Kidney epithelial cell (primary cell): ENCODE data around the gene VGLL4. TPM values are rescaled to one million over a fixed set of nuclear protein-coding genes. Genes with fewer than 3 reads are reported as not detected.

Source experiments
- DNase-seq: peaks from one replicate; pipeline ENCODE4 v3.0.0-alpha.2; 2010; ENCODE audit warnings: low read depth
- H3K27me3 ChIP-seq: 2 replicates; pipeline ENCODE4 v1.6.0; 2011; ENCODE audit warnings: low read length; ENCODE audit not compliant: control insufficient read depth, insufficient read depth
- H3K36me3 ChIP-seq: 2 replicates; pipeline ENCODE4 v1.5.1; 2011; ENCODE audit warnings: low read length; ENCODE audit not compliant: control insufficient read depth, insufficient read depth
- H3K4me3 ChIP-seq: 2 replicates; pipeline ENCODE4 v1.5.1; 2011; ENCODE audit warnings: low read depth, mild to moderate bottlenecking, control low read depth, low read length
- total RNA-seq: library from RNA; depleted of rRNA; stranded (reverse); fragments of >200 nt; gene quantifications from 2 replicates; pipeline ENCODE4 v1.2.3, GENCODE V29; 2015
- TF ChIP-seq, protein P1 (sequence below): IDR thresholded peaks from 2 replicates; pipeline ENCODE4 v1.5.1; 2011; ENCODE audit warnings: mild to moderate bottlenecking, moderate library complexity, low read length, control low read depth, inconsistent platforms; ENCODE audit not compliant: insufficient read depth, poor library complexity, severe bottlenecking

Gene VGLL4
- total RNA-seq, 1 donor from 2014 or later, result 96.3 TPM

DNA sequence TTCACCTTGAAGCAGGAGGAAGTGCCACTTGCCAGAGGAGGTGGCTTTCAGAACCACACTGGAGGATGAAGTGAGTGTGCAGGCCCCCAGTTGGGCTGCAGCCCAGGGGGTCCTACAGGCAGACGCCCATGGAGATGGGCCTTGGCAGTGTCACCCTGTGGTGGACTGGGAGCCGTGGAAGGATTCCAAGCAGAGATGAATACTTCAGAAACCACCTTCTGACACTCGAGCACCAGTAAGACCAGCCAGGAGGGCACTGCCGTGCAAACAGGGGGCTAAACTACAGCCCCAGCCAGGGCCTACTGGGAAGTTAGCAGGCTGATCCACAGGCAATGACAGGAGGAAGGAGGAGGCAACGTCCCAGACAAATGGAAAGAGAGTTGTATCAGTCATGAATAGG lies 55.4 kb downstream of the VGLL4 start:
- Histone ChIP-seq H3K4me3 (no peak overlapping the region), H3K27me3 (no peaks in the 10 kb centered on the region)
- TF ChIP-seq, protein P1, sequence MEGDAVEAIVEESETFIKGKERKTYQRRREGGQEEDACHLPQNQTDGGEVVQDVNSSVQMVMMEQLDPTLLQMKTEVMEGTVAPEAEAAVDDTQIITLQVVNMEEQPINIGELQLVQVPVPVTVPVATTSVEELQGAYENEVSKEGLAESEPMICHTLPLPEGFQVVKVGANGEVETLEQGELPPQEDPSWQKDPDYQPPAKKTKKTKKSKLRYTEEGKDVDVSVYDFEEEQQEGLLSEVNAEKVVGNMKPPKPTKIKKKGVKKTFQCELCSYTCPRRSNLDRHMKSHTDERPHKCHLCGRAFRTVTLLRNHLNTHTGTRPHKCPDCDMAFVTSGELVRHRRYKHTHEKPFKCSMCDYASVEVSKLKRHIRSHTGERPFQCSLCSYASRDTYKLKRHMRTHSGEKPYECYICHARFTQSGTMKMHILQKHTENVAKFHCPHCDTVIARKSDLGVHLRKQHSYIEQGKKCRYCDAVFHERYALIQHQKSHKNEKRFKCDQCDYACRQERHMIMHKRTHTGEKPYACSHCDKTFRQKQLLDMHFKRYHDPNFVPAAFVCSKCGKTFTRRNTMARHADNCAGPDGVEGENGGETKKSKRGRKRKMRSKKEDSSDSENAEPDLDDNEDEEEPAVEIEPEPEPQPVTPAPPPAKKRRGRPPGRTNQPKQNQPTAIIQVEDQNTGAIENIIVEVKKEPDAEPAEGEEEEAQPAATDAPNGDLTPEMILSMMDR, result no peak

DNA sequence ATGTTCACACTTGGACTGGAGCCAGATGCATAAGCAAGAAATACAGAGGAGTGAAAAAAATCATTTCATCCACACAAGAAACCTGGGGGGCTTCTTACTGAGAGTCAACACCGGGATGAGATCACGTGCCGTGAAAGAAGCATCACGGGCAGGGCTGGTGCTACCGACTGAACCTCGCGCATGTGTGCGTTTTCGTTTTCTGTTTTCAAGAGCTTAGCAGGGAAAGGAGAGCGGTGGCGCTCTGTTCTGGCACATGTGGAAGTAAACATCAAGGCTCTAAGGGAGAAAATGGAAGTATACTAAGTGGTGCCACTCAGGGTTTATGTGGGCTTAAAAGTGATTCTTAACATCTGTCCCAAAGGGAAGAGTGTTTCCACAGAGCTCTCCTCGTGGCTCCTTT lies 55.9 kb downstream of the VGLL4 start:
- DNase-seq, result no peak
- Histone ChIP-seq H3K4me3 (no peak overlapping the region), H3K27me3 (no peaks in the 10 kb centered on the region), H3K36me3 (no peaks in the 10 kb centered on the region)
- TF ChIP-seq, protein P1, result no peak

More for the DNA sequence above, 55.4 kb downstream of the VGLL4 start:
- H3K36me3 ChIP-seq, result no peaks in the 10 kb centered on the region
- DNase-seq, result no peak

DNA sequence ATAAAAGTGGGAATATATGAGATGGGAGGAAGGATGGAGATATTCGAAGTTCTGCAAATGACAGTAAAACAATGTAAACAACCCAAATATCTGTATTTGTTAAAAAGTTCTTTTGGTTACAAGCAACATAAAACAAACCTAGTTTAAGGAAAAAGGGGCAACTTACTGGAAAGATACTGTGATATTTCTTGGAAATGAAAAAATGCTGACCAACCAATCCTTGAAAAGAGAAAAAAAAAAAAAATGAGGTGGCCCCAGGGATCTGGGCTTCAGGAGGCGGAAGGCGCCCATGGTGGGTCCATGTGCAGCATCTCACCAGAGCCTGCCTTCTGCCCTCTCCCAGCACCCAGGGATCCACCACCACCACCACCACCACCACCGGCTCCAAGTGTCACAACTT lies 59.1 kb downstream of the VGLL4 start:
- TF ChIP-seq, protein P1, result no peak
- Histone ChIP-seq H3K27me3 (no peaks in the 10 kb centered on the region), H3K4me3 (no peak overlapping the region), H3K36me3 (no peaks in the 10 kb centered on the region)
- no peak for DNase-seq

DNA sequence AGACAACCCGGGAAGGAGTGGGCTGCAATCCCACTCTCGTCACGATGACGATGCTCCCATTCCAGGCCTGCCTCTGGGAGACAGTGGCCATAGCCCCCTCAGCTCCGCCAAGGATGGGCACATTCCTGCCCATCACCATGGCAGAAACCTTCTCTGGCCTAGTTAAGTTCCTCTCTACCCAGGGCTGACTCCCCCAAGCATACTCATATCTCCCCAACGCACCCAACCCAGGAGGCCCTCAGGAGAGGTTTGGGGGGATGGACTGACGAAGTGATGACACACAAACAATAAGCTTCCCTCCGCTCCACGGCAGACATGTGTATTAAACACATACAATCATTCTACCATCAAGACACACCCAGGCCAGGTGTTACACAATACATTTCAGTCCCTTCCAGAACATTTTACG lies 60.1 kb downstream of the VGLL4 start:
- H3K36me3 ChIP-seq, result no peaks in the 10 kb centered on the region
- no peak overlapping the region for H3K4me3 ChIP-seq
- H3K27me3 ChIP-seq, result no peaks in the 10 kb centered on the region
- TF ChIP-seq, protein P1, result no peak
- no peak for DNase-seq

DNA sequence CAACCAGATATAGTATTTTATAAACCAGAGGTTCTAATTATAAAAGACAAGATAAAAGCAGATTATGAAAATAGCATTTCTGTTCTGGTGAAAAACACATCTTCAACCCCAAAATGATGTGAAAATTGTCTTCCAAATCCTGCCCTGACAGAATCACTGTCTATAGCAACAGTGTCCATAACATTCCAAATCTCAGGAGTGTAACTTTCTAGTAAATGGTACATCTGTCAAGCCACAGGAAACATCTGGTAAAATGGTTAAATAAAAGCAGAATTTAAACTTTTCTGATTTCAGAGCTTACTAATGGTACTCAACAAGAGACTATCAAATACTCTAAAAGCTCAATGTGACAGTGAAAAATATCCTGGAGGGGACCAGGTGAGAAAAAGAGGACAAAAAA lies 60.5 kb downstream of the VGLL4 start:
- H3K27me3 ChIP-seq, result no peaks in the 10 kb centered on the region
- H3K36me3 ChIP-seq, result no peaks in the 10 kb centered on the region
- no peak overlapping the region for H3K4me3 ChIP-seq
- DNase-seq, result no peak
- TF ChIP-seq, protein P1, result no peak

DNA sequence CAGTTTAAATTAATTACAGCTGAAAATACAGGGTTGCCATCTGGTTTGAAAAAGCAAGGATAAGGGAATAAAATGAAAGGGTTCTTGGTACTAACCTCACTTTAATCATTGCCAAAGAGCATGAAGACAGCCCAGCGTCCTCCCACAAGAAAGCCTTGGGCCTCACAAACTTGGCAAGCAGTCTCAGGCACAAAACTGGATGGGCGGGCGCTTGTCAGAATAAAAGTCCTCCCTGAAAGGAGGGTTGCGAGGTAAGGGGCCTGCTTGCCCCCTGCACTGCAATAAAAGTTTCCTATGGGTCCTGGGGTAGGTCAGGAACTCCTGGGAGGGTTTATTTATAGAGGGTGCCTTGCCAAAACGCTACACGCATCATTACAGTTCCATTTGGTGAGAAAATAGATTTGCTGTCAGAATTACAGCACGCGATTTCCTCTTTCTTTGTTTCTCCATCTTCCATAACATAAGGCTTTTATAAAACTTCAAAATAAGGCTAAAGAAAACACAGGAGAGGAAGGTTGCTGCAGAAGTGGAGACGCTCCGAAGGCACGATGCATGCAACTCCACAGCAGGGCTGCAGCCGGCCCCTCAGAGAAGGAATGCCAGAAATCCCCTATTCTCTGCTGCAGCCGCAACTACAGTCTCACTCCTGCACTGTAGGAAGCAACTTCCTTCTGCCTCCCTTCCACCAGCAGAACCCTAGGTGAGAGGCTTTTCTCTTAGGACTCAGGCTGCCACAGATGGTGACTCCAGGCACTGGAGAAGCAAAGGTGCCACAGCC lies 61.3 kb downstream of the VGLL4 start:
- Histone ChIP-seq H3K36me3 (no peaks in the 10 kb centered on the region), H3K4me3 (peak overlapping the region; percentile 39), H3K27me3 (no peaks in the 10 kb centered on the region)
- DNase-seq, result no peak
- TF ChIP-seq, protein P1, result no peak
